ENCODE results near the gene KLHL28.

- no peak for TF ChIP-seq CTCF (conservative IDR thresholded peaks at IDR 0.05 in 1 of 2, IDR thresholded peaks at IDR 0.05 in 1 of 2; ENCODE audit: low read depth in 1 of 2, low read length in 2 of 2)
- no peak for TF ChIP-seq EZH2 (IDR thresholded peaks at IDR 0.05; ENCODE audit: low read length, missing control alignments)
Measured at GRCh38 chr14:44979273-44979672, 17.5 kb upstream of the KLHL28 start.
